Globus pallidus (tissue), 1 donor: ENCODE data around the gene ROBO2.

ENCODE experiments used
- DNase-seq: peaks from one replicate; pipeline ENCODE4 v3.0.0-alpha.2; 2015; ENCODE audit warnings: low spot score

The ROBO2 gene

DNA sequence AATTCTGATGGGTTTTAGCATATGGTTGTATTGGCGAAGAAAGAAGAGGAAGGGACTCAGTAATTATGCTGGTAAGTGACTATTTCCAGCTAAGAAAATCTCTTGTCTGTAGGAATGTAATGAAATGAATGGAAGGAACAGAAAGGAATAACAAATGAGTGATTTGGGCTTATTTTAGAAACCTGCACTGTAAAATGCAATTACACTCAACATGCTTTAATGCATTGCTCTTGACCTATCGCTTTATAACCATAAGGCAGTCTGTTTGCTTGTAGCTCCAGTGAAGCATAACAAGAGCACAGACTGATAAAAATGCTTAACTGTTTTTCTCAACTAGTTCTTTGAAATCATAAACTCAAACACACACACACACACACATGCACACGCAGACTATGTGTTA is 549.0 kb downstream of the ROBO2 start:
- no peak for DNase-seq

DNA sequence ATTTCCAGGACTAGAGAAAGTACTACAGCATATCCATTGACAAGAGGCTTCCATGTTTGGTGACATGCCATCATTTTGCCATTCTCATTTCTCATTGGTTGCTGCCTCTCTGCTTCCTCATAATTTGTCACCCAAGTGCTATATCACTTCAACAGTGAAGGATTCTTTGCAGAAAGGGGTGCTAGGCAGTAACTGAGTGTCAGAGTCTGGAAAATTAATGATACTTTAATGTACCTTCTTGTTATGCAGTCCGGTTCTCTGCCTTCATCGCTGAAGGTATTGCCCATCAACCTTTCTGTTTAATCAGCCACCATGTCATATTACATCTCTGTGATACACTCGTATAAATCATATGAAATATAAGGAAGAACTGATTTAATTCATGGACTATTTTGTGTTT is 550.3 kb downstream of the ROBO2 start:
- no peak for DNase-seq

DNA sequence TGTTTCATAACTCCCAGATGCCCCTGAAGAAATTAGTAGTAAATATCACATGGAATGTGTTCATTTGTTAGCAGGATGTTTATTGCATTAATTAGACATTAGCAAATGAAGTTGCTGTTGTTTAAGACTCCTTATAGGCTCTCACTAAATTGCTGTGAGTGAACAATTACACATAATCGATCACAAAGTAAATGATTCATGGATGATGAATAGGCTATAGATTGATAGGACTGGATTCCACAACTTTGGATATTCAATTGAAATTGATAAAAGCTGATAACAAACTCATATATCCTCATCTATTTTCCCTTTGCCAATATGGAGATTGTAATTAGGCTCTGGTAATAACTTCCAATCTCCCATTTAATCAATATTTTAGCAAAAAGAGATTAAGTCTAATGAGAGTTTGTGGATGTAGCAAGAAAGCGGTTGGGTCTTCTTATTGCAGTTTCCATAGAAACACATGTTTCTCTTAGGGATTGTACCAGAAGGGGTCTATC is 555.5 kb downstream of the ROBO2 start:
- no peak for DNase-seq

DNA sequence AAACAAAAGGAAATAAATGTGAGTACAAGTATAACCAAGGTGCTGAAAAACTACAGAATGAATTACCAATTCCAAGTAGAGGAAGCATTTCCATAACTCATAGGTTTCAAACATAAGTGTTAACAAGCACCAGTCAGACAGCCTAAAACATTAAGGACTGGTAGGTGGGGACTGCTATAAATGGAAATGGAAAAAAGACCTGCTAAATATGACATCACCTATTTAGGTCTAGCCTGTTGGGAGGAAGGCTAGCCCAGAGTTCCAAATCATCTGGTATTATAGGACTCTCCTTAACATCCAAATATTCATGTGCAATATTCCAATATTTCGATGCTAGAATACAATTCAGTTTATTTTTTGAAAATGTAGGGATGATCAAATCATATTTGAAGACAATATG is 560.0 kb downstream of the ROBO2 start:
- DNase-seq: no peak

DNA sequence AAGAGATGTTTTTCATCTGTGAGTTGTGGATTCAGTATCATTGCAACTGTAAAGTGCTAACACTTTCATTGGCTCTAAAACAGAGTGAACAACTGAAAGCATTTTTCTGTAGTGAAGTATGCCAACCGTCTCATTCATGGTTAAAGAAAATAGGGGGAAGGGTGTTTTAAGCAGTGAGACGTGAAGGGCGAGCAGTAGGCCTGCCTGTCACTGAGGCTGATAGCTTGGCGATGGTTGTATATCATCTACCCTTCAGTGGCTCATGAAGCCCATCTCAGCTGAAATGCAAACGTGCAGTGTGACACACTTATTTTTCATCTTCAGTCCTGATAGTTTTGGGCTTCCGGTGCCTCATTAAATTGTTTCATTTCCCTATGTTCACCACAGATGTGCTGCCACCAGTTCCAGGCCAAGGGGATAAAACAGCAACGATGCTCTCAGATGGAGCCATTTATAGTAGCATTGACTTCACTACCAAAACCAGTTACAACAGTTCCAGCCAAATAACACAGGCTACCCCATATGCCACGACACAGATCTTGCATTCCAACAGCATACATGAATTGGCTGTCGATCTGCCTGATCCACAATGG is 562.0 kb downstream of the ROBO2 start:
- DNase-seq: no peak

DNA sequence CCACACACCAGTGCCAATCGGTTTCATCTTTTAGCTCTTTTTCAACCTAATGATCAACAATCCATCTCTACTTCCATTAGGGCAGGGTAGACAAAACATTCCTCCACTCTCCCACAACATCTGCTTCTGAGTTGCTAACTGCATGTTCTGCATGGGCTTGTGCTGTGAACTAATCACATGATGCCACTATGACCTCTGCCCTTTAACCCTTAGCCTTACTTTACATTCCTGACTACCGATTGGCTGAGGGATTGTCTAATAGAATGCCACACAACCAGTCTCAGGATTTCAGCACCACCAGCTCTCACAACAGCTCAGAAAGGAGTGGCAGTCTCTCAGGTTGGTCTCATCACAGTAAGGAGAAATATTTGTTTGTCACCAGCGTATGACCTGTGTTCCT is 562.8 kb downstream of the ROBO2 start:
- DNase-seq: no peak

DNA sequence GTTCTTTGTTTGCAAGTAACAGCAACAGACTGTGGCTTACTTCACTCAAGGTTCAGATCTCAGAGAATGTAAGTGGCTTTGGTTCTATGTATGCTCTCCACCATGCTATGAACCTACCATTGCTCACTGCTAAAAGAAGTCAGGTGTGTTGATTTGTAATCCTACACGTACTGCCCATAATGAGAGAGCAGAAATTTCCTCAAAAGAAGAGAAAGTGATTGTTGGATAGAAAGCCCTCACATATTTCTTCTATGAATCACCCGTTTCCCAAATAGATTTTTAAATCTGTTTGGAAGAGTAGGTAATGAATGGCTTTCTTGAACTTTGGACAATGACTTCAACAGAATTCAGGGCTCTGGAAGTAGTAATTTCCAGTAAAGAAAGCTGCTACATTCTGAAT is 565.4 kb downstream of the ROBO2 start:
- DNase-seq: no peak

DNA sequence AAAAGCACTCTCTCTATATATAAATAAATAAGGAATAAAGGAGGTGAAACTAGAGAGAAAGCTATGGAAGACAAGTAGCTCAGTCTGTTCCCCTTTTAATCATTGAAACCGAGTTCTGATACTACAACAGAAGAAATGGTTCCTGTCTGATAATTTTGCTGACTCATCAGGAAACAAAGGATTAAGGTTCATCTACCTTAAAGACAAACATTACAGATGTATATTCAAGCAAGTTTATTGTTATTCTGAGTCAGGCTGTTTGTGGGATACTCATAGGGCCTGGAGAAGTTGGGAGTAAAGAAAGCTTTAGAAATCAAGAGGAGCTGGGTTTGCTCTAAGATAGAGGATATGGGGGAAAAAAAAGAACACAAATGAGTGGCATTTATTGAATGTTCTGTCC is 566.0 kb downstream of the ROBO2 start:
- no peak for DNase-seq

DNA sequence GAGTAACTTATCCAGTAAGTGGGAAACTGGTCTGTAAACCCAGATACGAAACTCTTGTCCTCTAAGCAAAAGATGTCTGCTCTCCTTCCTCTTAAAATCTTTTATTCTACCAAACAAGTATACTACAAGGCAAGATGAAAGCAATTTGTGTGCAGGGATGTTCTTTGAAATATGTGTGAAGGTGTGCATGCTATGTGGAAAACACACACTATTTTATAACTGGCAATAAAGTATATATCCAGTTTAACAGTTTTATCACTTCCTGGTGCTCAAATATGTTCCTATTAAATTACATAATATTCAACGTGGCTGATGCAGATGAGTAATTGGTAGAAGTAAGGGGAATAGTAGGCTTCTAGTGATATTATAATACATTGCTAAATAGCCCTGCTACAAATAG is 566.5 kb downstream of the ROBO2 start:
- no peak for DNase-seq

DNA sequence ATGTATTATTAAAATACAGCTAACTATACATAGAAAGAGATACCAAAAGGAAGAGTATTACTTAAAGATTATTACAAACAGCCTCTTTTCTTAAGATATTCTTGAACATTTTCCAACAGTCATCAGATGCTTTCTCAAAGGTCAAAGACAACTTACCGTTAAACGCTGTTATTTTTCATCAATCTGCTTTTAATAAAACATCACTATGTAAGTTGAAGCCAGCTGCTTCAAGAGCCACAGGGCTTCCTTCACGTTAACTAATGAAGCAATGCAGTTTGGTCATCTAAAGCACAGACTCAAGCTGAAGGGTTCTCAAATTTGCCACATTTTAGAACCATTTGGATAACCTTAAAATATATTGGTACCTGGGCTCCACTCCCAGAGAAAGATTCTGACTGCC is 578.8 kb downstream of the ROBO2 start:
- no peak for DNase-seq

DNA sequence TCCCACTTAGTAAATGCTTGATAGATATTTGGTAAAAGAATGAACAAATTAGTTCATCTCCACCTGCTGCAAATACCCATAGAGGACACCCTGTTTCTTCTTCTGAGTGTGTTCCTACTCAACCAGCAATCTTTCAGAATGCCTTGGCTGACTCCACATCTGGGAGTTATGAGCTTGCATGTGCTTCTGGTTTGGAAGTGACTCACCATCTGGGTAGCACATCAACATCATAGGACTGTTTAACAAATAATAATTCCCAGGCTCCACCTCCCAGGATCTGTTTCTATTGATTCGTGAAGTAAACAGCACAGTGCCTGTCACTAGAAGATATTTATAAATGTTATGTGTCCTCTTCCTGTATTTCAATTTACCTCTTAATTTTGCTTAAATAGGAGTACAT is 580.1 kb downstream of the ROBO2 start:
- no peak for DNase-seq

DNA sequence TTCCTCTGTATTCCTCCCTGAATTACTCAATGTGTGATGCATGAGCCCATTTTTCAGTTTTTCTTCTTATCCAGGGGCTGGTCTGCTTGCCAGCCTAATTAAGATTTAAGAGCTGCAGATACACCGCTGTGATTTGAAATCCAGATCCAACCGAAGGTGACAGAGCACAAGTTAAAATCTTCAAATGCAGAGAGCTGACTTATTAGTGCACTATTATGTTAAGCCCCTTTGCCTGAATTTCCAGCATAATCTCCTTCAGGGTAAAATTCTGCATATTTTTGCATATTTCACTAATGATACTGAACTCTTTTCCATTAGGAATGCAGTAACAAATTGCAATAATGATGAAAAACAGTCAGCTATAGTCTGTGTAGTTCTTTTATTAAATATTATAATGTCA is 583.6 kb downstream of the ROBO2 start:
- DNase-seq: no peak

DNA sequence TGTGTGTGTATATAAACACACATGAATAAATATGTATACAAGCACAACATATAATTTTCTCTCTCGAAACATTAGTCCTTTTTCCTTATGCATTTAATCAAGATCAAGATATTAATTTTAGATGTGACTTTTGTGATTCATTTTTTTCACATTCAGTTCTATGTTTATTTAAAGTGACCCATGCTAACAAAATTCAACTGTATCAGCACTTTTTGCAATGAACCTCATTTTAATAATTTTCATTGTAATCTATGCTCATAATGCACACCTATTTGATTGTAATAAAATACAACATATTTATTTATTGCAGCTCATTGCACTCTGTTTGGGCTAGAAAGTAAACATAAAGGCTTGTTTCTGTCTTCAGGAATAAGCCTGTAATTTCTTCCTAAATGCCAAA is 586.3 kb downstream of the ROBO2 start:
- DNase-seq: no peak

DNA sequence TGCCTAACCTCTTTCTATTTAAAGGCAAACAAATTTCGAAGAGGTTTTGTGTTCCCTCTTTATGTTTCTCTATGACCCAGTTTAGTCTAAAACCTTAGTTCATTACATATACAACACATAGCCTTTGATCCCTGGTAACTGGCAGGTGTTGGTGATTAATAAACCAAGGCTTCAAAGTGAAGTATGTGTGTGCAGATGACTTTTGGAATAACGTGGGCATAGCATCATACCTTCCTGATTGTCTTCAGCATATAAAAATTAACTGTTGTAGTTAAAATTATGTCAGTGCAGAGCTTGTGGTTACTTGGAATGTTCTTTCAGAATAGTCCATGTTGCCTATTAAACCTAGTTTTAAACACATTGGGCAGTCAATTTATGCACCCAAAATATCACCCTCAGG is 608.3 kb downstream of the ROBO2 start:
- no peak for DNase-seq

DNA sequence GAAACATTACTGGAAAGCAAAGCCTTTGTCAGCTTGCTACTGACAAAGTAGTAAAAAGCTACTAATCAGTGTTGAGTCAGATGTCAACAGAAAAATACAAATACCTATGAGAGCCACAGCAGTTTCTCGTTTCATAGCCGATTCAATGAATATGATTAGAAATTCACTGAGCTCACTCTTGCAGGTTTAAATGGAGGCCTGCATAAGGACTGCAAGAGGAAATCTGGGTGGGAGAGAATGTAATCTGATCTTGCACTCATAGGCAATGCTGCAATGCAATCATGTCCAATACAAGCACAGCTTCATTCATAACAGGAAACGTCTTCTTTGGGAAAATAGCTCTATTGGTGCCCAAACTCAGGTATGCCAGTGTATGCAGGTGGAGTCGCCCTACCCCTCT is 608.8 kb downstream of the ROBO2 start:
- DNase-seq: no peak

DNA sequence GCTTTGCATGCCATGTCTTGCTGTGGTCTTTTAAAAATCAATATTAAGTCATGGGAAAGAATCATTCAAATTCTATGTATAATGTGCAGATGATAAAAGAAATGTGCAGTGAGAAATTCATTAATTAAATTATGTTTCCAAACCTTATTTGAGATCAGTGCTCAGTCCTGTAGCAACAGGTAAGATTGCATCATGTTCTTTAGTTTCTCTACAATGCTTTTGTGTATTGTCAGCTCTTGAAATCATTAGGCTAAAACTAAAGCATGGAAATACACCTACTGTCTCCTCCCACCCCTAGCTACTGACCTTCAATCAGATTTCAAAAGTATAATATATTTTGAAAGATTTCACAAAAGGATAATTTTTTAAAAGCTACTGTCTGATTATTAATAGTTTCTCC is 612.7 kb downstream of the ROBO2 start:
- DNase-seq: no peak

DNA sequence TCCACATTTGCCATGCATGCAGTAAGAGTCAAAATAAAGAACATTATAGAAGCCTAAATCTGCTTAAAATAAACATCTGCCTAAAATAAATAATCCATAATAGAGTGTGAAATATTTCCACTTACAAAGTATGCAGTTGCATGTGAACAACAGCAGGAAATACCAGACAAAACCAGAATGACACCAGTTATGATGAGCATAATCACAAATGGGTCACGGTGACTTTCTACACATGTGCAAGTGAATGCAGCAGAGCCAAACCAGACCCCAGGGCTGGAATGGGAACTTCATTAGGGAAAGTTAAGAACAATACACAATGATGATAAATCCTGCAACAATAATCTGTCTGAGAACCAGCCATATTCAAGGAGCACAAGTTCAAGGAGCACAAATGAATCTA is 615.5 kb downstream of the ROBO2 start:
- DNase-seq: no peak

DNA sequence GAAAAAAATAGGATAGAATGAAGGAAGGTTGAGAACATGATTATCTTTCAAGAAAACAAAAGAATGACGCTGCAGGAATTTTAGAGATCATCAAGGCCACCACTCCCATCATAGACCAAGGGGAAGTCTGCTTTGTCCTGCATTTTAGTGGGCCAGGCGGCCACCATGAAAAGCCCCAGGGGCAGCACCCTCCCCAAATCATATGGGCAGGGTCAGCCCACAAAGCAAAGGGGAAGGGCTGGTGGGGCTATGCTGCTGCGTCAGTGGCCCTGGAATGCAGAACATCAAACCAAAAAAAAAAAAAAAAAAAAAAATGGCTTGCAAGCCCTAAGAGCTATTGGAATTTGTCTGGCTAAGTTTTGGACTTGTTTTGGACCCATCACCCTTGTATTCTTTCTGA is 620.8 kb downstream of the ROBO2 start:
- DNase-seq: no peak

DNA sequence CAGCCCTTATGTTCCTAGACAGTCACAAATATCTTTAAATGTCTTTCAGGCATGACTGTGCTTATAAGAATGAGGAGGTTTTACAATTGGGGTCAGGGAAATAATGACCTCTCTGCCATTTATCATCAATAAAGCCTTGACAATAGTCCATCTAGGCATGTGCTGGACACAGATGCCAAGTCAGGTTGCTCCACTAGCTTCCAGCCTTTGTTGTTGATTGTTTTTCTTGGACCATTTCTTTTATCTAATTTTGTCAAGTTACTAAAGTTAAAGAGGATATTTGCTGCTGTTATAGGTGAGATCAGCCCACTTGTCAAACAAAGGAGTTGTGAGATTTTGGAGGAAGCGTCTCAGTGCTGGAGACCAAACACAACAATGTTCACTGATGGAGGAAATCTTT is 628.0 kb downstream of the ROBO2 start:
- DNase-seq: no peak

DNA sequence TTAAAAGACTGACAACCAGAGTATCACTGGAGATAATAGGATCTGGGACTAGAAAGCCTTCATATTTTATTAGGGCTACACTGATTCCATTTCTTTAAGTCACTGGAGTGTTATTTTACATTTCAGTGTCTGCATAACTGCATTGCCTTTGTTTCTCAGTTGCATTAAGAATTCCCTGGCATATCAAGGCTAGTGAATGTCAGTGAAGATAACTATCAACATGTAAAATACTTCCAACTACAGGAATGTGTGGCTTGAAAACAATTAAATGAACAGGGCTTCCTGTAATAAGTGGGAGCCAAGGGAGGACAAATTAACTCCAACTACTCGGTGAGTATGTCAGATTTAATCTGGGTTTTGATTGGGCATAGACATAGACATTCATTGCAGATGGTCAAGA is 628.5 kb downstream of the ROBO2 start:
- no peak for DNase-seq

DNA sequence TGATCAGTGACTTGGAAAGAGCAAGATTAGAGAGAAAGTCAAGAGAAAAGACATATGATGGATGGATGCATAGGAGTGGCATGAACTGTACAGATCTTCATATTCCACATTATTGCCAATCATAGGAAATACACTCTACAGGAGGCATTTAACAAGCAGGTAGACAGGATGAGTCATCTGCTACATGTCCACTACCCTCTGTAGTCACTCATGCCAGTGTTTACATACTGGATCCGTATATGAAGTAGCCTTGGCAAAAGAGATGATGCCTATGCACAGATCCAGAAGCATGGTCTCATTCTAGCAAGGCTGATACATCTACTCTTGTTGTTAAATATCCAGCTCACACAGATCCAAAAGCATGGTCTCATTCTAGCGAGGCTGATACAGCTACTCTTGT is 632.1 kb downstream of the ROBO2 start:
- no peak for DNase-seq

DNA sequence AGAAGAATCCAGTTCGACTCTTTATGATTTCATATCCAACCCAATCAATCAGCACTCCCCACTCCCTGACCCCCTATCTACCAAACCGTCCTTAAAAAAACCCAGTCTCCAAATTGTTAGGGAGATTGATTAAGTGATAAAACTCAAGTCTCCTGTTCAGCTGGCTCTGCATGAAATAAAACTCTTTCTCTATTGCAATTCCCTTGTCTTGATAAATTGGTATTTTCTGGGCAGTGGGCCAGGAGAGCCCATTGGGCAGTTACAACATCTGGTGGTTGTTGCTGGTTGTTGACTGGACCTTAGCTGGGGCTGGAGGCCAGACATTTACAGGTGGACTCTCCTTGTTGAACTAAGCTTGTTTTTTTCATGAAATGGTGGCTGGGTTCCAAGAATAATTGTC is 642.3 kb downstream of the ROBO2 start:
- DNase-seq: no peak

DNA sequence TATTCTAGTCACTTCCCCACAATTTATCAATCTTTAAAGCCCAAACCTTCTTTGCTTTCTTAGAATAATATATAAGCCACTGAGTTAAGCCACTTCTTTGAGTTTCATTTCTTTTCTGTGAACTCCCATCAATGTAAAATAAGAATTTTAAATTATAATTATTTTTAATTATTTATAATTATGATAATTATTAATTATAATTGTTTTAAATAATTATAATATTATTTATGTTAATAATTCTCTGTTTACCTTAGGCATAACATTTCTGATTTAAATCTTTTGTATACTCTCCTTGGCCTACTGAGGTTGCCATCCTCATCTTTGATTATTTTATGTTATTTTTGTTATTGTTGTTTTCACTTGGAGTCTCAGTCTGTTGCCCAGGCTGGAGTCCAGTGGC is 644.2 kb downstream of the ROBO2 start:
- DNase-seq: no peak

DNA sequence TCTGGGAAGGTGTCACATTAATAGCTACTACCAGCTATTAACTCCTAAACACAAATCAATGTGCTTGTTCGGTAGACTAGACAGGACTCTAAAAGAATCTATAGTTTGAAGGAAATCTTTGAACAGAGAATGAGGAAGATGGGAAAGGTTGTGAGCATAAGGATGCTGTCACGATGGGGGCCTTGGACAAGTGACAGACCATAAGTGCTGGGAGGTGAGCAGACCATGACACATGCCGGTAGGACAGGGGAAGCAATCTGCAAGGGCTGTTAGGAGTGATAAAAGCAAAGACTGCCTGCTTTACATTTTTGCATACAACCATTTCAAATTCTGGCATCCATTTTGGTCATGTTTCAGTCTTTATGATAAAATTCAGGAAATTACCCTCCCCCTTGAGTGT is 645.8 kb downstream of the ROBO2 start:
- no peak for DNase-seq

DNA sequence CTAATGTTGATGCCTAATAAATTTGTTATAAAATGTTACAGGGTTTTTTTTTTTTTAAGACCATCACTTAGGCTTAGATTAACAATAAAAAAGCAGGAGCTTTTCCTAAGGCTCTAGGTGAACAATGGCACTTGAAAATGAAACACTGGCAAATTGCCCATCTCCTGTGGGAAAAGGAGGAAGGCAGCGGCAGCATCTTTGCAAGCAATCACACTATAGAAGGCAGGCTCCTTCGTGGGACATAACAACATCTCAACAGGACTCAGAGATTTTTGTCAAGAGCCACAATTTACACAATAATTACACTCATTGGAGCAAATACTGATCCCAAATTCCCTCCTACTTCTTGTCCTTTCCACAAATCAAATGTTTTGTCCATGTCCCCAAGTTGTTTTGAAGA is 646.7 kb downstream of the ROBO2 start:
- DNase-seq: no peak
